Measurements from ENCODE around the gene SPSB4. TPM values are rescaled to one million over a fixed set of nuclear protein-coding genes. Genes with fewer than 3 reads are reported as not detected.

Gene SPSB4
- total RNA-seq, 1 donor, result not detected

DNA sequence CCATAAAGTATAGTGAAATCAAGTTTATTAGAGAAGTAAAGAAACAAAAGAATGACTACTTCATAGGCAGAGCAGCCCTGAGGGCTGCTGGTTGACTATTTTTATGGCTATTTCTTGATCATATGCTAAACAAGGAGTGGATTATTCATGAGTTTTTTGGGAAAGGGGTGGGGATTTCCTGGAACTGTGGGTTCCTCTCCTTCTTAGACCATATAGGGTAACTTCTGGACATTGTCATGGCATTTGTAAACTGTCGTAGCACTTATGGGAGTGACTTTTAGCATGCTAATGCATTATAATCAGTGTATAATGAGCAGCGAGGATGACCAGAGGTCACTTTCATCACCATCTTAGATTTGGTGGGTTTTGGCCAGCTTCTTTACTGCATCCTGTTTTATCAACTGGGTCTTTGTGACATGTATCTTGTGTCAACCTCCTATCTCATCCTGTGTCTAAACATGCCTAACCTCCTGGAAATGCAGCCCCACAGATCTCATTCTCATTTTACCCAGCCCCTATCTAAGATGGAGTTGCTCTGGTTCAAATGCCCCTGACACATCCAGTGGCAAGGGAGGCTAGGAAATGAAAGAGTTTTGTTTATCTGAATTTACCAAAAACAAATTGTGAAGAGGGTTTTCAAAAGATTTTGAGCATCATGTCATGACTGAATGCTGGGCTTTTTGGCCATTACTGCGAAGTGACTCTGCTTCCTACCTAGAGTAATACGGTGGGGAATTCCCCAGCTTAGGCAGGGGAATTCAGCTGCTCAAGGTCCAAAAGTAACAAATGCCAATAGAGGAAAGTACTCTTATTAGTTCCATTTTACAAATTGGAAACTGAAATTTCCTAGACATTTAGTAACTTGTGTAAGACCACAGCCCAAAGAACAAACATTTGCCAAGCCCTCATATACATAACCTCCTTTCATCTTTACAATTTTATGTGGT is 6.2 kb upstream of the SPSB4 start:
- TF ChIP-seq, protein P1, sequence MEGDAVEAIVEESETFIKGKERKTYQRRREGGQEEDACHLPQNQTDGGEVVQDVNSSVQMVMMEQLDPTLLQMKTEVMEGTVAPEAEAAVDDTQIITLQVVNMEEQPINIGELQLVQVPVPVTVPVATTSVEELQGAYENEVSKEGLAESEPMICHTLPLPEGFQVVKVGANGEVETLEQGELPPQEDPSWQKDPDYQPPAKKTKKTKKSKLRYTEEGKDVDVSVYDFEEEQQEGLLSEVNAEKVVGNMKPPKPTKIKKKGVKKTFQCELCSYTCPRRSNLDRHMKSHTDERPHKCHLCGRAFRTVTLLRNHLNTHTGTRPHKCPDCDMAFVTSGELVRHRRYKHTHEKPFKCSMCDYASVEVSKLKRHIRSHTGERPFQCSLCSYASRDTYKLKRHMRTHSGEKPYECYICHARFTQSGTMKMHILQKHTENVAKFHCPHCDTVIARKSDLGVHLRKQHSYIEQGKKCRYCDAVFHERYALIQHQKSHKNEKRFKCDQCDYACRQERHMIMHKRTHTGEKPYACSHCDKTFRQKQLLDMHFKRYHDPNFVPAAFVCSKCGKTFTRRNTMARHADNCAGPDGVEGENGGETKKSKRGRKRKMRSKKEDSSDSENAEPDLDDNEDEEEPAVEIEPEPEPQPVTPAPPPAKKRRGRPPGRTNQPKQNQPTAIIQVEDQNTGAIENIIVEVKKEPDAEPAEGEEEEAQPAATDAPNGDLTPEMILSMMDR (IDR thresholded peaks at IDR 0.05; ENCODE audit: insufficient read depth, low read length), result no peak
- DNase-seq (ENCODE audit: low read depth), result no peak
- H3K4me3 ChIP-seq (ENCODE audit: low read depth, low read length), result no peak overlapping the region

- TF ChIP-seq, protein P1 (IDR thresholded peaks at IDR 0.05; ENCODE audit: insufficient read depth, low read length), result no peak
- H3K4me3 ChIP-seq (ENCODE audit: low read depth, low read length), result no peak overlapping the region
- DNase-seq (ENCODE audit: low read depth), result no peak
These were observed 5.3 kb upstream of the SPSB4 start for GRCh38 chr3:141045849-141046248.

DNA sequence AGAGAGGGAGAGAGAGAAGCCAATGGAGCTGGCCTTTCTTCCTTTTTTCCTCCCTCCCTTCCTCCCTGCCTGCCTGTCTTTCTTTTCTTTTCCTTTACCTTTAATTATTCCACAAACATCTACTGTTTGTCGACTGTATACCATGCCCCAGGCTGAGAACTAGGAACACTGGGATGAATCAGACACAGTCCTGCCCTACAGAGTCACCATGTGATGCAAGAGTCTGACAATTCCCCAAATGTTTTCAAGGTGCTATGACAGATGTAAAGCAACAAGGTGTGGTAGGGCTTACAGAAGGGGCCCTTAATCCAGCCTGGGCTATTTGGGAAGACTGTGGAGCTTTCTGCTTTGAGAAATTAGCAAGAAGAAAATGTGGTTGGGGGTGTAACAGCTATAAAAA is 4.0 kb upstream of the SPSB4 start:
- TF ChIP-seq, protein P1 (IDR thresholded peaks at IDR 0.05; ENCODE audit: insufficient read depth, low read length), result no peak
- DNase-seq (ENCODE audit: low read depth), result no peak
- no peak overlapping the region for H3K4me3 ChIP-seq (ENCODE audit: low read depth, low read length)

GRCh38 chr3:141049681-141050080 is 1.5 kb upstream of the SPSB4 start:
- no peak for DNase-seq (ENCODE audit: low read depth)

GRCh38 chr3:141051443-141052200 is 475 bp downstream of the SPSB4 start:
- TF ChIP-seq, protein P1 (IDR thresholded peaks at IDR 0.05; ENCODE audit: insufficient read depth, low read length), result no peak
- H3K4me3 ChIP-seq (ENCODE audit: low read depth, low read length), result no peak overlapping the region
- peak; percentile 7 for DNase-seq (ENCODE audit: low read depth)

More at GRCh38 chr3:141049681-141050080, 1.5 kb upstream of the SPSB4 start:
- no peak overlapping the region for H3K4me3 ChIP-seq (ENCODE audit: low read depth, low read length)
- TF ChIP-seq, protein P1 (IDR thresholded peaks at IDR 0.05; ENCODE audit: insufficient read depth, low read length), result no peak

- H3K4me3 ChIP-seq (ENCODE audit: low read depth, low read length), result no peak overlapping the region
- DNase-seq (ENCODE audit: low read depth), result no peak
- TF ChIP-seq, protein P1 (IDR thresholded peaks at IDR 0.05; ENCODE audit: insufficient read depth, low read length), result no peak
These were observed 1.3 kb downstream of the SPSB4 start for GRCh38 chr3:141052201-141053069.
